ENCODE results near the gene CCDC146. TPM values are rescaled to one million over a fixed set of nuclear protein-coding genes. Genes with fewer than 3 reads are reported as not detected.

Gene CCDC146
- total and polyA plus RNA-seq, 2 experiments from 2014 or later, result 5.9 to 13.6 TPM

DNA sequence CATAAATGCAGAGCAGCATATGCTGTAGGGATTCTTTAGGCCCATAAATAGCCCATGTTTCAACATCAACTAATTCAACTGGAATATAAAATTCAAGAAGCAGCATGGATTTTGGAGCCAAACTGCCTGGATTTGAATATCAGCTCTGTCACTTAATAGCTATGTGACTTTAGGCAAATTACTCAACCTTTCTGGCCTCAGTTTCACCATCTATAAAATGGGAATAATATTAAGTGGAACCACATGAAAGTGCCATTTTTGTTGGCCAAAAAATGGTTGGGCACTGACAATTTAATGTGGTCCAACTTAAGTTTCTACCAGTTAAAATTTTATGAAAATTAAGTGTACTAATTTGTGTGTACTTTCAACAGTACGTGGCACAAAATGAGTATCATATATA is 195.6 kb downstream of the CCDC146 start:
- Histone ChIP-seq H3K27me3 (no peaks in the 10 kb centered on the region), H3K36me3 (no peaks in the 10 kb centered on the region), H3K27ac (no peak overlapping the region), H3K9me3 (ENCODE audit: low read depth) (no peaks in the 10 kb centered on the region), H3K4me1 (ENCODE audit: low read depth) (peaks cover 14% of the 10 kb centered on the region), H3K4me3 (no peak overlapping the region)
- no peak for DNase-seq (ENCODE audit: low read depth in 1 of 2, low spot score in 1 of 2)
- TF ChIP-seq, protein P1, sequence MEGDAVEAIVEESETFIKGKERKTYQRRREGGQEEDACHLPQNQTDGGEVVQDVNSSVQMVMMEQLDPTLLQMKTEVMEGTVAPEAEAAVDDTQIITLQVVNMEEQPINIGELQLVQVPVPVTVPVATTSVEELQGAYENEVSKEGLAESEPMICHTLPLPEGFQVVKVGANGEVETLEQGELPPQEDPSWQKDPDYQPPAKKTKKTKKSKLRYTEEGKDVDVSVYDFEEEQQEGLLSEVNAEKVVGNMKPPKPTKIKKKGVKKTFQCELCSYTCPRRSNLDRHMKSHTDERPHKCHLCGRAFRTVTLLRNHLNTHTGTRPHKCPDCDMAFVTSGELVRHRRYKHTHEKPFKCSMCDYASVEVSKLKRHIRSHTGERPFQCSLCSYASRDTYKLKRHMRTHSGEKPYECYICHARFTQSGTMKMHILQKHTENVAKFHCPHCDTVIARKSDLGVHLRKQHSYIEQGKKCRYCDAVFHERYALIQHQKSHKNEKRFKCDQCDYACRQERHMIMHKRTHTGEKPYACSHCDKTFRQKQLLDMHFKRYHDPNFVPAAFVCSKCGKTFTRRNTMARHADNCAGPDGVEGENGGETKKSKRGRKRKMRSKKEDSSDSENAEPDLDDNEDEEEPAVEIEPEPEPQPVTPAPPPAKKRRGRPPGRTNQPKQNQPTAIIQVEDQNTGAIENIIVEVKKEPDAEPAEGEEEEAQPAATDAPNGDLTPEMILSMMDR (IDR thresholded peaks at IDR 0.05; ENCODE audit: low read depth, low read length), result no peak

DNA sequence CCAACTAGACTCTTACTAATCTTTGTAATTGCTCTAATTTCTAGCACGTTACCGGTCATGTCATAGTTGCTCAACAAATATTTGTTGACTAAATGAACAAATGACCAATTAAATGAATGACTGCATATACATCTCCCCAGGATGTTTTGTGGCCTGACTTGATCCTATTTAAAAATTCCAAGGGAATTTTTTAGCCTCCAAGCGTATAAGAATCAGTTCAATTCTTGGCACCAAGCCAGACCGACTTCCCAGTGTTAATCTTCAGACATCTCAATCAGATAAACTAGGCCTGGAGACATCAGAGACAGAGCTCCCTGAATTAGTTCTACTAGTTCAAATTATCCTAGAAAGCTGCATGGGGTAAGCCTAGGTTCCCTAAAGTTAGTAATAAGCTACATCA is 197.7 kb downstream of the CCDC146 start:
- TF ChIP-seq, protein P1 (IDR thresholded peaks at IDR 0.05; ENCODE audit: low read depth, low read length), result no peak
- no peaks in the 10 kb centered on the region for H3K27me3 ChIP-seq
- no peak for DNase-seq (ENCODE audit: low read depth in 1 of 2, low spot score in 1 of 2)
- no peak overlapping the region for H3K4me3 ChIP-seq
- H3K4me1 ChIP-seq (ENCODE audit: low read depth), result peaks cover 14% of the 10 kb centered on the region
- no peak overlapping the region for H3K27ac ChIP-seq
- H3K9me3 ChIP-seq (ENCODE audit: low read depth), result no peaks in the 10 kb centered on the region
- H3K36me3 ChIP-seq, result no peaks in the 10 kb centered on the region

DNA sequence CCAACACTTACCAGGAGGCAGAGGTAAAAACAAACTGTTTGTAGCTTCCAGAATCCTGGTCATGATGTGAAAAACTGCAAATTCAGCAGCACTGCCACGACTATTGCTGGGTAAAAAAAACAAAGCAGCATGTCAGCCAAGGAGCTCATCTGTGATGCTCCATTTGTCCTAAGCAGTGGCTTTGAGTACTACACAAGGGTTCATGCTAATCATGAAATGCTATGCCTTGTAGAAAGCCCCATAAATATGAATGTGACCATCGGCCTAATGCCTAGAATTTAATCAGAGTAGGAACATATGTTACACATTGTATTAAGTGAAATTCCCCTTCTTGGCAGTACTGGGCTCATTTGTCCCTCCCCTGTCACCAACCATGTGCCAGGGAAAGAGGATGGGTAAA is 198.3 kb downstream of the CCDC146 start:
- Histone ChIP-seq H3K36me3 (no peaks in the 10 kb centered on the region), H3K27me3 (no peaks in the 10 kb centered on the region), H3K4me3 (no peak overlapping the region), H3K4me1 (ENCODE audit: low read depth) (peaks cover 14% of the 10 kb centered on the region), H3K9me3 (ENCODE audit: low read depth) (no peaks in the 10 kb centered on the region), H3K27ac (peak overlapping the region; percentile 83)
- no peak for DNase-seq (ENCODE audit: low read depth in 1 of 2, low spot score in 1 of 2)
- TF ChIP-seq, protein P1 (IDR thresholded peaks at IDR 0.05; ENCODE audit: low read depth, low read length), result no peak

DNA sequence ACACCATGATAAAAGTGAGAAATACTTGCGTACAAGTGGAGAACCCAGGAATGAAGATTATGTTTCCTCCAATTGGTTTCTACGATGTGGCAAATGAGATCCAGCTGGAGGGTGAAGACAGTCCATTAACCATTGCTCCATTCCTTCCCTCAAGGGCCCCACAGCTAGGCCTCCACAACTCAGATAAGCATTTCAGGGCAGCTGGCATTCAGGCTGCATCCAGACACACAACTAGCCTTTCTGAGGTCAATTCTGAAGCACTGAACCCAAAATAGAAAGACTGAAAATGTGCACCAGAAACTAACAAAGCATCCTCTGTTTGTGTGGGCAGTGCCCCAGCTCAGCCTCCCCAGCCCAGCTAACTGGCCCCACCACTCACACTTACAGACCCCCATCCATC is 198.9 kb downstream of the CCDC146 start:
- Histone ChIP-seq H3K4me3 (no peak overlapping the region), H3K4me1 (ENCODE audit: low read depth) (peaks cover 14% of the 10 kb centered on the region), H3K27ac (peak overlapping the region; percentile 83), H3K9me3 (ENCODE audit: low read depth) (no peaks in the 10 kb centered on the region), H3K36me3 (no peaks in the 10 kb centered on the region), H3K27me3 (no peaks in the 10 kb centered on the region)
- TF ChIP-seq, protein P1 (IDR thresholded peaks at IDR 0.05; ENCODE audit: low read depth, low read length), result no peak
- peak; percentile 41 to 49 for DNase-seq (ENCODE audit: low read depth in 1 of 2, low spot score in 1 of 2)

DNA sequence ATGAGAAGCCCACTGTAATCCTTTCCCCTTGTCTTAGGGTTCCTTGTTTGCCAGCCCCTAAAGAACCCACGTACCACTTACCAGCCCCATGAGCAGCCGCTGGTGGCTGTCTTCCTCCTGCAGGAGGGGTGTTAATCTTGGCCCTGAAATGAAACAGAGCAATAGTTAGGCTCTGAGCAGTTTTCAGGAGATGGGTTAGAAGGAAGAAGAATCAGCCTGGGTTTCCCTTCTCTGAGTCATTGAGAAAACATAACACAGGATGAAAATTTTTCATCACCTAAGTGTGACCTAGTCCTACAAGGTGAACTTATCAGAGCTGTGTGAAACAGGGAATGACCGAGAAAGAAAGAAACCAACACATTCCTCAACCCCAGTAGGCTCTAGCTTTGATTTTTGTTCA is 203.7 kb downstream of the CCDC146 start:
- Histone ChIP-seq H3K4me1 (ENCODE audit: low read depth) (peaks cover 9% of the 10 kb centered on the region), H3K36me3 (no peaks in the 10 kb centered on the region), H3K27me3 (no peaks in the 10 kb centered on the region), H3K4me3 (no peak overlapping the region), H3K27ac (no peak overlapping the region), H3K9me3 (ENCODE audit: low read depth) (no peaks in the 10 kb centered on the region)
- no peak for DNase-seq (ENCODE audit: low read depth in 1 of 2, low spot score in 1 of 2)
- TF ChIP-seq, protein P1 (IDR thresholded peaks at IDR 0.05; ENCODE audit: low read depth, low read length), result no peak
